Hepatocyte (in vitro differentiated cells): ENCODE data around the gene CLIC6. TPM values are rescaled to one million over a fixed set of nuclear protein-coding genes. Genes with fewer than 3 reads are reported as not detected.

Experiments used
- DNase-seq: peaks from one replicate; pipeline ENCODE4 v3.0.0-alpha.2; 2016; ENCODE audit warnings: low spot score
- H2AFZ ChIP-seq: fragments of 200-600 bp; sonication (generic); 2 replicates; pipeline ENCODE4 v1.6.0; 2016; ENCODE audit warnings: antibody characterized with exemption, mild to moderate bottlenecking
- H3K27ac ChIP-seq: fragments of 200-600 bp; sonication (generic); 2 replicates; pipeline ENCODE4 v1.5.1; 2016; ENCODE audit warnings: mild to moderate bottlenecking
- H3K27me3 ChIP-seq: fragments of 200-600 bp; sonication (generic); 2 replicates; pipeline ENCODE4 v1.6.1; 2016
- H3K36me3 ChIP-seq: fragments of 200-600 bp; sonication (generic); replicated peaks from 2 replicates; pipeline ENCODE4 v1.5.1; 2016; ENCODE audit warnings: low read depth; ENCODE audit not compliant: insufficient read depth
- H3K4me1 ChIP-seq: fragments of 200-600 bp; sonication (generic); 2 replicates; pipeline ENCODE4 v1.5.1; 2016; ENCODE audit warnings: mild to moderate bottlenecking, moderate library complexity; ENCODE audit not compliant: insufficient read depth
- H3K4me2 ChIP-seq: fragments of 200-600 bp; sonication (generic); 2 replicates; pipeline ENCODE4 v1.6.0; 2016
- H3K4me3 ChIP-seq: fragments of 200-600 bp; sonication (generic); 2 replicates; pipeline ENCODE4 v1.5.1; 2016; ENCODE audit warnings: mild to moderate bottlenecking
- H3K79me2 ChIP-seq: fragments of 200-600 bp; sonication (generic); 2 replicates; pipeline ENCODE4 v1.6.0; 2017; ENCODE audit warnings: mild to moderate bottlenecking
- H3K9me2 ChIP-seq: fragments of 200-600 bp; sonication (generic); replicated peaks from 2 replicates; pipeline ENCODE4 v1.6.0; 2017; ENCODE audit warnings: mild to moderate bottlenecking; ENCODE audit not compliant: insufficient read depth
- H3K9me3 ChIP-seq: fragments of 200-600 bp; sonication (generic); 2 replicates; pipeline ENCODE4 v1.5.1; 2016; ENCODE audit warnings: low read depth, mild to moderate bottlenecking
- H4K20me1 ChIP-seq: fragments of 200-600 bp; sonication (generic); 2 replicates; pipeline ENCODE4 v1.6.0; 2016; ENCODE audit warnings: mild to moderate bottlenecking; ENCODE audit not compliant: insufficient read depth, poor library complexity, severe bottlenecking
- CTCF ChIP-seq: fragments of 200-600 bp; sonication (generic); IDR thresholded peaks from 2 replicates; pipeline ENCODE4 v1.5.1; 2016; ENCODE audit warnings: antibody characterized with exemption, mild to moderate bottlenecking; ENCODE audit not compliant: poor library complexity
- EZH2 ChIP-seq: fragments of 200-600 bp; sonication (generic); IDR thresholded peaks from 2 replicates; pipeline ENCODE4 v1.6.1; 2016; ENCODE audit warnings: antibody characterized with exemption, mild to moderate bottlenecking, borderline replicate concordance
- EZH2phosphoT487 ChIP-seq: fragments of 200-600 bp; sonication (generic); IDR thresholded peaks from one replicate; pipeline ENCODE4 v1.6.1; 2018; ENCODE audit warnings: antibody characterized with exemption, mild to moderate bottlenecking, low read depth, moderate library complexity; ENCODE audit not compliant: unreplicated experiment, severe bottlenecking
- WGBS: methylation state at CpG from one replicate; pipeline ENCODE4 v1.1.6; 2016; ENCODE audit warnings: low lambda C conversion rate; ENCODE audit errors: missing lambda C conversion rate; 5-methylcytosine and 5-hydroxymethylcytosine counted together
- polyA plus RNA-seq: library from polyadenylated mRNA; unstranded; fragments of >200 nt; fragmentation: Nextera tagmentation; extraction: Ambion mirVana; gene quantifications from 2 replicates; pipeline ENCODE4 v1.2.1, GENCODE V29; 2016
- total RNA-seq: library from RNA; depleted of rRNA; stranded (reverse); fragments of >200 nt; gene quantifications from 2 replicates; pipeline ENCODE4 v1.2.3, GENCODE V29; 2014

CLIC6 gene
- total and polyA plus RNA-seq, 2 experiments from 2014 or later, result 9.9 to 16.7 TPM

GRCh38 chr21:34740198-34740597 lies 71.4 kb downstream of the CLIC6 start:
- WGBS, result 94% methylated on average over 1 of the region's 1 CpG
- Histone ChIP-seq H3K27me3 (no peaks in the 10 kb centered on the region), H3K9me2 (no peaks in the 10 kb centered on the region), H3K9me3 (no peaks in the 10 kb centered on the region), H3K4me3 (no peak overlapping the region), H2AFZ (no peak overlapping the region), H3K4me1 (peaks cover 5% of the 10 kb centered on the region), H3K4me2 (no peak overlapping the region), H3K27ac (no peak overlapping the region), H4K20me1 (no peaks in the 10 kb centered on the region), H3K79me2 (no peaks in the 10 kb centered on the region), H3K36me3 (no peaks in the 10 kb centered on the region)
- no peak for TF ChIP-seq EZH2
- TF ChIP-seq EZH2phosphoT487, result no peak
- no peak for TF ChIP-seq CTCF
- no peak for DNase-seq

- TF ChIP-seq EZH2 (no peak), CTCF (no peak), EZH2phosphoT487 (no peak)
- Histone ChIP-seq H3K4me3 (no peak overlapping the region), H3K27me3 (no peaks in the 10 kb centered on the region), H3K9me3 (no peaks in the 10 kb centered on the region), H3K79me2 (no peaks in the 10 kb centered on the region), H3K27ac (no peak overlapping the region), H3K36me3 (no peaks in the 10 kb centered on the region), H3K4me2 (no peak overlapping the region), H3K4me1 (no peaks in the 10 kb centered on the region), H2AFZ (no peak overlapping the region), H4K20me1 (no peaks in the 10 kb centered on the region), H3K9me2 (no peaks in the 10 kb centered on the region)
- 98% methylated on average over 9 of the region's 9 CpGs for WGBS
- DNase-seq, result no peak
These were observed 74.5 kb downstream of the CLIC6 start for GRCh38 chr21:34743285-34743684.

GRCh38 chr21:34743831-34744230 lies 75.0 kb downstream of the CLIC6 start:
- Histone ChIP-seq H3K4me2 (no peak overlapping the region), H2AFZ (no peak overlapping the region), H3K27ac (no peak overlapping the region), H3K79me2 (no peaks in the 10 kb centered on the region), H3K4me3 (no peak overlapping the region), H3K4me1 (no peaks in the 10 kb centered on the region), H3K9me3 (no peaks in the 10 kb centered on the region), H4K20me1 (no peaks in the 10 kb centered on the region), H3K27me3 (no peaks in the 10 kb centered on the region), H3K36me3 (no peaks in the 10 kb centered on the region), H3K9me2 (no peaks in the 10 kb centered on the region)
- WGBS, result 84% methylated on average over 9 of the region's 9 CpGs
- TF ChIP-seq EZH2 (no peak), EZH2phosphoT487 (no peak), CTCF (no peak)
- no peak for DNase-seq

- no peaks in the 10 kb centered on the region for H3K79me2 ChIP-seq
- H2AFZ ChIP-seq, result no peak overlapping the region
- no peaks in the 10 kb centered on the region for H3K27me3 ChIP-seq
- TF ChIP-seq EZH2phosphoT487 (no peak), EZH2 (no peak), CTCF (no peak)
- no peak overlapping the region for H3K4me3 ChIP-seq
- H3K4me2 ChIP-seq, result no peak overlapping the region
- no peaks in the 10 kb centered on the region for H3K36me3 ChIP-seq
- no peak for DNase-seq
- no peak overlapping the region for H3K27ac ChIP-seq
- WGBS, result 52% methylated on average over 3 of the region's 3 CpGs
- no peaks in the 10 kb centered on the region for H3K4me1 ChIP-seq
- no peaks in the 10 kb centered on the region for H3K9me2 ChIP-seq
- no peaks in the 10 kb centered on the region for H3K9me3 ChIP-seq
- H4K20me1 ChIP-seq, result no peaks in the 10 kb centered on the region
These were observed 76.0 kb downstream of the CLIC6 start for GRCh38 chr21:34744801-34745200.
